T-cell (primary cell): ENCODE measurements around the gene FOXF1. TPM values are rescaled to one million over a fixed set of nuclear protein-coding genes. Genes with fewer than 3 reads are reported as not detected.

Experiments used
- ATAC-seq, 4 experiments: fragments of 200-7000 bp in 3 of 4; fragments of 150-1000 bp in 1 of 4; cut with Tn5 transposase; replicated peaks in 1 of 4; 1 replicate in 3 of 4; 2 replicates in 1 of 4; pipeline ENCODE4 v1.10.0; 2021; ENCODE audit warnings: moderate library complexity in 3 of 4, mild to moderate bottlenecking in 2 of 4, moderate number of reproducible peaks in 1 of 4
- CTCF ChIA-PET, 2 donors: fragments of 300-600 bp; sonication (Branson Sonifier 250); formaldehyde crosslinking; loops; one replicate each; lab custom pipeline; 2022; ENCODE audit warnings: antibody characterized with exemption in 2 of 2; lab: Charles Lee
- POLR2A ChIA-PET, 2 donors: fragments of 300-600 bp; sonication (Branson Sonifier 250); formaldehyde crosslinking; loops; one replicate each; lab custom pipeline; 2022; ENCODE audit warnings: antibody characterized with exemption in 2 of 2; lab: Charles Lee
- DNase-seq, 35 experiments: peaks; one replicate each; pipeline versions ENCODE4 v3.0.0 to v3.0.0-alpha.2; 2013 to 2023
- H3K27ac ChIP-seq: one replicate; pipeline ENCODE4 v1.5.1; 2013; ENCODE audit warnings: low read length
- H3K27me3 ChIP-seq, 2 experiments: replicated peaks in 1 of 2; 1 replicate in 1 of 2; 2 replicates in 1 of 2; pipeline versions ENCODE4 v1.6.1 to v1.7.0; 2013; ENCODE audit warnings: low read length in 1 of 2, mixed read lengths in 1 of 2; ENCODE audit not compliant: control insufficient read depth in 2 of 2, insufficient read depth in 2 of 2; ENCODE audit errors: extremely low read depth in 1 of 2
- H3K36me3 ChIP-seq, 2 donors: 1 replicate in 1 of 2; 2 replicates in 1 of 2; pipeline versions ENCODE4 v1.6.1 to v1.7.0; 2013; ENCODE audit warnings: low read length in 1 of 2; ENCODE audit not compliant: control insufficient read depth in 2 of 2, insufficient read depth in 1 of 2; ENCODE audit errors: extremely low read depth in 1 of 2
- H3K4me1 ChIP-seq, 2 experiments: 1 replicate in 1 of 2; 2 replicates in 1 of 2; pipeline versions ENCODE4 v1.6.1 to v1.7.0; 2013; ENCODE audit warnings: low read length in 2 of 2, mixed read lengths in 1 of 2; ENCODE audit not compliant: insufficient read depth in 2 of 2, control insufficient read depth in 1 of 2; ENCODE audit errors: extremely low read depth in 1 of 2
- H3K4me3 ChIP-seq, 2 donors: 1 replicate in 1 of 2; 2 replicates in 1 of 2; pipeline versions ENCODE4 v1.5.1 to v1.7.0; 2013; ENCODE audit warnings: mild to moderate bottlenecking in 2 of 2, low read length in 1 of 2, moderate library complexity in 1 of 2; ENCODE audit not compliant: control insufficient read depth in 1 of 2; ENCODE audit errors: extremely low read depth in 1 of 2
- H3K9me3 ChIP-seq: 2 replicates; pipeline ENCODE4 v1.7.0; 2013
- H3K27ac Mint-ChIP-seq, 2 donors: one replicate each; pipeline ENCODE4 v1.8.0; 2020 to 2021; ENCODE audit warnings: mild to moderate bottlenecking in 2 of 2, mixed read lengths in 2 of 2
- H3K27me3 Mint-ChIP-seq, 2 donors: one replicate each; pipeline ENCODE4 v1.8.0; 2021 to 2022; ENCODE audit warnings: mixed read lengths in 2 of 2
- H3K36me3 Mint-ChIP-seq: one replicate; pipeline ENCODE4 v1.8.0; 2021; ENCODE audit warnings: mixed read lengths
- H3K4me1 Mint-ChIP-seq, 3 donors: one replicate each; pipeline ENCODE4 v1.8.0; 2020 to 2022; ENCODE audit warnings: mixed read lengths in 3 of 3, mild to moderate bottlenecking in 1 of 3
- H3K4me3 Mint-ChIP-seq, 3 donors: one replicate each; pipeline ENCODE4 v1.8.0; 2020 to 2022; ENCODE audit warnings: mild to moderate bottlenecking in 3 of 3, mixed read lengths in 3 of 3, moderate library complexity in 3 of 3
- H3K9me3 Mint-ChIP-seq, 3 donors: one replicate each; pipeline ENCODE4 v1.8.0; 2020 to 2022; ENCODE audit warnings: mixed read lengths in 3 of 3
- WGBS: methylation state at CpG from one replicate; pipeline ENCODE4 v1.1.5; 2013; ENCODE audit warnings: missing lambda C conversion rate; ENCODE audit not compliant: insufficient coverage; 5-methylcytosine and 5-hydroxymethylcytosine counted together
- total RNA-seq, 35 experiments: library from RNA in 6 of 35; stranded (reverse) in 6 of 35; fragments of 120-200 nt in 1 of 35; gene quantifications; one replicate each; pipeline versions ENCODE4 v1.2.1 to v1.2.4 and lab custom pipeline; 2013 to 2026

The FOXF1 gene
- total RNA-seq, 5 donors from 2014 or later (not counting 1 experiment from before 2014, with no cell fraction given): 0.15 TPM; not detected in 4

GRCh38 chr16:86525696-86526095 lies 15.4 kb downstream of the FOXF1 start:
- Histone ChIP-seq H3K36me3 (peaks cover 0 to 6% of the 10 kb centered on the region in 2 donors), H3K27ac (no peak overlapping the region), H3K4me3 (no peak overlapping the region), H3K9me3 (no peaks in the 10 kb centered on the region), H3K4me1 (no peaks in the 10 kb centered on the region), H3K27me3 (peaks cover 5 to 26% of the 10 kb centered on the region in 2 experiments)
- Mint-ChIP-seq H3K9me3 (peaks cover 0 to 9% (median 6%) of the 10 kb centered on the region in 3 donors), H3K27me3 (peaks cover 3 to 17% of the 10 kb centered on the region in 2 donors), H3K27ac (no peak overlapping the region), H3K4me1 (no peaks in the 10 kb centered on the region), H3K4me3 (no peak overlapping the region), H3K36me3 (peaks cover 5% of the 10 kb centered on the region)
- POLR2A ChIA-PET: no interaction called here
- 58% methylated on average over 8 of the region's 12 CpGs for WGBS
- DNase-seq (no peak), ATAC-seq (no peak)
- CTCF ChIA-PET: no interaction called here

- CTCF ChIA-PET: no interaction called here
- peaks cover 7 to 8% of the 10 kb centered on the region in 2 donors for H3K36me3 ChIP-seq
- H3K27ac ChIP-seq: no peak overlapping the region
- Mint-ChIP-seq H3K4me1 (no peaks in the 10 kb centered on the region), H3K36me3 (peaks cover 8% of the 10 kb centered on the region), H3K27ac (no peak overlapping the region), H3K27me3 (peaks cover 3 to 5% of the 10 kb centered on the region in 2 donors), H3K4me3 (no peak overlapping the region), H3K9me3 (peaks cover 0 to 9% (median 6%) of the 10 kb centered on the region in 3 donors)
- H3K4me3 ChIP-seq: no peak overlapping the region
- 87% methylated on average over 8 of the region's 15 CpGs for WGBS
- ATAC-seq (no peak), DNase-seq (no peak)
- POLR2A ChIA-PET: no interaction called here
- H3K4me1 ChIP-seq: no peaks in the 10 kb centered on the region
- peaks cover 0 to 9% of the 10 kb centered on the region in 2 experiments for H3K27me3 ChIP-seq
- no peaks in the 10 kb centered on the region for H3K9me3 ChIP-seq
These were observed 17.0 kb downstream of the FOXF1 start for GRCh38 chr16:86527366-86527765.

GRCh38 chr16:86528061-86528929 lies 18.0 kb downstream of the FOXF1 start:
- 95% methylated on average over 33 of the region's 38 CpGs for WGBS
- Mint-ChIP-seq H3K27me3 (no peaks in the 10 kb centered on the region), H3K27ac (no peak overlapping the region), H3K9me3 (peaks cover 0 to 9% (median 6%) of the 10 kb centered on the region in 3 donors), H3K36me3 (peaks cover 9% of the 10 kb centered on the region), H3K4me3 (no peak overlapping the region), H3K4me1 (no peaks in the 10 kb centered on the region)
- DNase-seq: no peak
- Histone ChIP-seq H3K9me3 (no peaks in the 10 kb centered on the region), H3K4me1 (no peaks in the 10 kb centered on the region), H3K4me3 (no peak overlapping the region), H3K27me3 (peaks cover 0 to 1% of the 10 kb centered on the region in 2 experiments), H3K27ac (no peak overlapping the region), H3K36me3 (peaks cover 8 to 9% of the 10 kb centered on the region in 2 donors)
- ChIA-PET POLR2A (no interaction called here), CTCF (no interaction called here)
- no peak for ATAC-seq

GRCh38 chr16:86529160-86529559 lies 18.8 kb downstream of the FOXF1 start:
- ChIA-PET POLR2A (no interaction called here), CTCF (no interaction called here)
- Mint-ChIP-seq H3K27ac (no peak overlapping the region), H3K4me1 (no peaks in the 10 kb centered on the region), H3K27me3 (no peaks in the 10 kb centered on the region), H3K36me3 (peaks cover 9% of the 10 kb centered on the region), H3K4me3 (no peak overlapping the region), H3K9me3 (peaks cover 0 to 9% (median 6%) of the 10 kb centered on the region in 3 donors)
- 77% methylated on average over 3 of the region's 8 CpGs for WGBS
- Histone ChIP-seq H3K4me3 (no peak overlapping the region), H3K27me3 (no peaks in the 10 kb centered on the region), H3K4me1 (no peaks in the 10 kb centered on the region), H3K27ac (no peak overlapping the region), H3K9me3 (no peaks in the 10 kb centered on the region), H3K36me3 (peaks cover 8 to 9% of the 10 kb centered on the region in 2 donors)
- DNase-seq: no peak
- ATAC-seq: no peak

- ATAC-seq (no peak), DNase-seq (no peak)
- Mint-ChIP-seq H3K4me1 (no peaks in the 10 kb centered on the region), H3K4me3 (no peak overlapping the region), H3K27ac (no peak overlapping the region), H3K9me3 (peaks cover 0 to 9% (median 6%) of the 10 kb centered on the region in 3 donors), H3K36me3 (peaks cover 9% of the 10 kb centered on the region), H3K27me3 (no peaks in the 10 kb centered on the region)
- WGBS: 93% methylated on average over 20 of the region's 31 CpGs
- Histone ChIP-seq H3K27ac (no peak overlapping the region), H3K27me3 (no peaks in the 10 kb centered on the region), H3K9me3 (no peaks in the 10 kb centered on the region), H3K36me3 (peaks cover 8 to 9% of the 10 kb centered on the region in 2 donors), H3K4me1 (no peaks in the 10 kb centered on the region), H3K4me3 (no peak overlapping the region)
- POLR2A ChIA-PET: interaction anchor here in 1 of 2 donors (0.5 kb wide), 1 partner anchor 714 kb away, joined by 3 read pairs; no protein-coding TSS in a partner anchor
- CTCF ChIA-PET: interaction anchor here in 1 of 2 donors (0.7 kb wide), 1 partner anchor 432 kb away, joined by 3 read pairs; no protein-coding TSS in a partner anchor
These were observed 20.2 kb downstream of the FOXF1 start for GRCh38 chr16:86530251-86531190.

GRCh38 chr16:86531191-86531545 lies 20.8 kb downstream of the FOXF1 start:
- Mint-ChIP-seq H3K27me3 (no peaks in the 10 kb centered on the region), H3K4me3 (no peak overlapping the region), H3K36me3 (peaks cover 9% of the 10 kb centered on the region), H3K9me3 (peaks cover 0 to 9% (median 6%) of the 10 kb centered on the region in 3 donors), H3K4me1 (no peaks in the 10 kb centered on the region), H3K27ac (no peak overlapping the region)
- Histone ChIP-seq H3K4me3 (no peak overlapping the region), H3K36me3 (peaks cover 8 to 14% of the 10 kb centered on the region in 2 donors), H3K9me3 (no peaks in the 10 kb centered on the region), H3K27me3 (no peaks in the 10 kb centered on the region), H3K4me1 (no peaks in the 10 kb centered on the region), H3K27ac (no peak overlapping the region)
- 92% methylated on average over 6 of the region's 7 CpGs for WGBS
- no peak for ATAC-seq
- ChIA-PET POLR2A (no interaction called here), CTCF (no interaction called here)
- DNase-seq: no peak
